HFFc6 (cell line): ENCODE results near the gene AATK. TPM values are rescaled to one million over a fixed set of nuclear protein-coding genes. Genes with fewer than 3 reads are reported as not detected.

Experiments used
- DNase-seq: peaks from one replicate; pipeline ENCODE4 v3.0.0-alpha.2; 2018
- H3K27ac Mint-ChIP-seq: 2 replicates; pipeline ENCODE4 v1.8.0; 2020; ENCODE audit warnings: mild to moderate bottlenecking, mixed read lengths
- H3K27me3 Mint-ChIP-seq: 2 replicates; pipeline ENCODE4 v1.8.0; 2021; ENCODE audit warnings: mild to moderate bottlenecking, moderate library complexity, mixed read lengths; ENCODE audit not compliant: insufficient read depth
- H3K36me3 Mint-ChIP-seq: 2 replicates; pipeline ENCODE4 v1.8.0; 2021; ENCODE audit warnings: low read depth, mixed read lengths
- H3K4me1 Mint-ChIP-seq: 2 replicates; pipeline ENCODE4 v1.8.0; 2020; ENCODE audit warnings: low read depth, mixed read lengths
- H3K4me3 Mint-ChIP-seq: 2 replicates; pipeline ENCODE4 v1.8.0; 2020; ENCODE audit warnings: mild to moderate bottlenecking, moderate library complexity, mixed read lengths
- H3K9me3 Mint-ChIP-seq: 2 replicates; pipeline ENCODE4 v1.8.0; 2020; ENCODE audit warnings: mild to moderate bottlenecking, mixed read lengths
- total RNA-seq, 6 experiments: library from RNA; stranded (reverse); fragmentation: NEBNext Ultra II Directional; extraction: Animal tissue kit (Norgen Biotek cat#: 25700); gene quantifications; 2 replicates in 1 of 6; 3 replicates in 5 of 6; pipeline ENCODE4 v1.2.3, GENCODE V29; 2021
- TF ChIP-seq, protein P1 (sequence below): fragments of 200-600 bp; sonication (generic); IDR thresholded peaks from 2 replicates; pipeline ENCODE4 v1.5.0; 2021; ENCODE audit warnings: antibody characterized with exemption, mild to moderate bottlenecking

The AATK gene
- total RNA-seq, 6 experiments from 2014 or later: 0.15 to 0.59 (median 0.38) TPM

DNA sequence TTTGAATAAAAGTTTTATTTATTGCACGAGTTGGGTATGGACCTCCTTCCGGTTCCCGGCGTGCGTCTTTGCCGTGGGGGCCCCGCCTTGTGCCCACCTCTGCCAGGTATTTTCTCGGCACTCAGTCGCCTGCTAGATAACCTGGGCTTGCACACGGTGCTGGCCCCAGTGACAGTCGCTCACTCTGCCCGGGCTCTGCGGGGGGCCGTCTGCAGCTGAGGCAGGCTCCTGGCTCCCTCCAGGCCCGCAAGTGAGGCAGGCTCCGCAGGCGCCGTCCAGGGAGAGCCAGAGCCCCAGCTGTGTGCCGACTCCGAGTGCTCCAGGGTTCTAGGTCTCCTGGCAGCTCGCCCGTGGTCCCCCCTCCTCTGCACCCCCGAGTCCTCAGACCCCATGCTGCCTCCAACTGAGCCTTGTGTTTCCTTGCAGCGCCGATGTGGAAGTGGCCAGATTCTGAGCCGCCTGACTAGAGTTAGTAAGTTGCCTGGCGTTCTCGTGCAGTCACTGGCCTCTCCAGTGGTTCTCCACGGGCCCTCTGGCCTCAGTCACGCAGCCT, 55.5 kb downstream of the AATK start:
- no peaks in the 10 kb centered on the region for H3K36me3 Mint-ChIP-seq
- no peaks in the 10 kb centered on the region for H3K9me3 Mint-ChIP-seq
- TF ChIP-seq, protein P1, sequence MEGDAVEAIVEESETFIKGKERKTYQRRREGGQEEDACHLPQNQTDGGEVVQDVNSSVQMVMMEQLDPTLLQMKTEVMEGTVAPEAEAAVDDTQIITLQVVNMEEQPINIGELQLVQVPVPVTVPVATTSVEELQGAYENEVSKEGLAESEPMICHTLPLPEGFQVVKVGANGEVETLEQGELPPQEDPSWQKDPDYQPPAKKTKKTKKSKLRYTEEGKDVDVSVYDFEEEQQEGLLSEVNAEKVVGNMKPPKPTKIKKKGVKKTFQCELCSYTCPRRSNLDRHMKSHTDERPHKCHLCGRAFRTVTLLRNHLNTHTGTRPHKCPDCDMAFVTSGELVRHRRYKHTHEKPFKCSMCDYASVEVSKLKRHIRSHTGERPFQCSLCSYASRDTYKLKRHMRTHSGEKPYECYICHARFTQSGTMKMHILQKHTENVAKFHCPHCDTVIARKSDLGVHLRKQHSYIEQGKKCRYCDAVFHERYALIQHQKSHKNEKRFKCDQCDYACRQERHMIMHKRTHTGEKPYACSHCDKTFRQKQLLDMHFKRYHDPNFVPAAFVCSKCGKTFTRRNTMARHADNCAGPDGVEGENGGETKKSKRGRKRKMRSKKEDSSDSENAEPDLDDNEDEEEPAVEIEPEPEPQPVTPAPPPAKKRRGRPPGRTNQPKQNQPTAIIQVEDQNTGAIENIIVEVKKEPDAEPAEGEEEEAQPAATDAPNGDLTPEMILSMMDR: no peak
- no peak overlapping the region for H3K27ac Mint-ChIP-seq
- no peak for DNase-seq
- peaks cover 4% of the 10 kb centered on the region; the same call in 1 of the 2 replicates for H3K27me3 Mint-ChIP-seq
- no peaks in the 10 kb centered on the region for H3K4me1 Mint-ChIP-seq
- H3K4me3 Mint-ChIP-seq: no peak overlapping the region

DNA sequence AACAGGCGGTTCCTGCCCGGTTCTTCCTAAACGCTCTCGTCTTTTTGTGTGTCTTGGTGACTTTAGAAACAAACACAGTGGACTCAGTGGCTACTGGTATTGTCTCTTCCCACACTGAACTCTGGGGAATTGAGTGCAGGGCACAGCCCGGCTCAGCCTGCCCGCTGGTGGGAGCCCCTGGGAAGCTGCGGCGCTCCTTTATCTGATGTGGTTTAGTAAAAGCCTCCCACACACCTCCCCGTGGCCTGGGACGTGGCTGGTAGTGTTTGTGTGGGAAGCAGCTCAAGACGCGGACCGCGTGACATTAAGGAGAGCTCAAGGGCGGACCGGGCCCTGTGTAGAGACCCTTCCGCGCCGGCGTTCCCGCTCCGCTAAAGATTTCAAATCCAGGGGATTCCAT, 56.1 kb downstream of the AATK start:
- no peak for DNase-seq
- H3K9me3 Mint-ChIP-seq: no peaks in the 10 kb centered on the region
- TF ChIP-seq, protein P1: no peak
- H3K27me3 Mint-ChIP-seq: peaks cover 4% of the 10 kb centered on the region; the same call in 1 of the 2 replicates
- no peaks in the 10 kb centered on the region for H3K4me1 Mint-ChIP-seq
- no peaks in the 10 kb centered on the region for H3K36me3 Mint-ChIP-seq
- H3K27ac Mint-ChIP-seq: no peak overlapping the region
- no peak overlapping the region for H3K4me3 Mint-ChIP-seq

DNA sequence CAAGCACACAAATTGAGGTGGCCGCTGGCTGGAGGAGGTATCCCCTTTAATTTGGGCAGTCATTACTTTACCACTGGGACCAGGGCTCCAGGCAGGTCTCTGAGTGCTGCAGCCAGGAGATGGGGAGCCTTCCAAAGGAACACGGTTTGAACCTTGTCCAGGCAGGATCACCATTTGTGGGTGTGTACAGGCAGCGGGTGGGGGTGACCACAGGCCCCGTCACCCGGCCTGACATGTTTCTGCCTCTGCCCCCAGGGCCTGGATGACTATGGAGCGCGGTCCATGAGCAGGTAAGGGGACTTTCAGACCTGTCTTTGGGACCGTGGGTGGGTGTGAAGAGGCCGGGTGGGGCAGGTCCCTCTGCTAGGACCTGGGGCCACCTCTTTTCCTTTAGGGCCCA, 57.8 kb downstream of the AATK start:
- no peak overlapping the region for H3K4me3 Mint-ChIP-seq
- no peak for DNase-seq
- TF ChIP-seq, protein P1: no peak
- no peak overlapping the region for H3K27ac Mint-ChIP-seq
- no peaks in the 10 kb centered on the region for H3K36me3 Mint-ChIP-seq
- H3K27me3 Mint-ChIP-seq: peaks cover 4% of the 10 kb centered on the region; the same call in 1 of the 2 replicates
- H3K4me1 Mint-ChIP-seq: no peaks in the 10 kb centered on the region
- no peaks in the 10 kb centered on the region for H3K9me3 Mint-ChIP-seq

DNA sequence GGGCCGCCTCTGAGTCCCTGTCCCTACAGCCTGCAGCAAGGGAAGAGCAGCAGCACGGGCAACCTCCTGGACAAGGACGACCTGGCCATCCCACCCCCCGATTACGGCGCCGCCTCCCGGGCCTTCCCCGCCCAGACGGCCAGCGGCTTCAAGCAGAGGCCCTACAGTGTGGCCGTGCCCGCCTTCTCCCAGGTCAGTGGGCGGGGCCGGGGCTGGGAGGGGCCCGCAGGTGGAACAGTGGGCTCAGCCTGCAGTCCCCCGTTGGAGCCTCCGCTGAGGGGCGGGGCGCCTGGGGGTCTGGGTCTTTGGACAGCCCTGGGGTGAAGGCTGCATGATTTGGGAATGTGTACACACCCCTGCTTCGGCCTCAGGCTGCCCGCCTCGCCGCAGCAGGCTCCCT, 59.3 kb downstream of the AATK start:
- Mint-ChIP-seq H3K4me3 (no peak overlapping the region), H3K27ac (no peak overlapping the region), H3K4me1 (no peaks in the 10 kb centered on the region), H3K36me3 (no peaks in the 10 kb centered on the region), H3K27me3 (peaks cover 4% of the 10 kb centered on the region; the same call in 1 of the 2 replicates), H3K9me3 (no peaks in the 10 kb centered on the region)
- TF ChIP-seq, protein P1: no peak
- no peak for DNase-seq

DNA sequence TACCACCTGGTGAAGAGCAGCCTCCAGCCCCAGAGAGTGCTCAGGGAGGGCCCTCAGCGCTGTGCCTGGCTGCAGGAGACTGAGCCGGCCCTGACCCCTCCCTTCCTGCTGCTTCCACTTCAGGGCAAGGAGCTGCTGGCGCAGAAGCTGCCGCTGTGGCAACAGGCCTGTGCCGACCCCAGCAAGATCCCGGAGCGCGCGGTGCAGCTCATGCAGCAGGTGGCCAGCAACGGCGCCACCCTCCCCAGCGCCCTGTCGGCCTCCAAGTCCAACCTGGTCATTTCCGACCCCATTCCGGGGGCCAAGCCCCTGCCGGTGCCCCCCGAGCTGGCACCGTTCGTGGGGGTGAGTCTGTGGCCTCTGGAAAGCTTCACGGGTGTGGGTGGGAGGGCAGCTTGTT, 62.6 kb downstream of the AATK start:
- H3K36me3 Mint-ChIP-seq: no peaks in the 10 kb centered on the region
- H3K27ac Mint-ChIP-seq: no peak overlapping the region
- peaks cover 4% of the 10 kb centered on the region; the same call in 1 of the 2 replicates for H3K27me3 Mint-ChIP-seq
- peaks cover 2% of the 10 kb centered on the region; the same call in 1 of the 2 replicates for H3K4me1 Mint-ChIP-seq
- H3K4me3 Mint-ChIP-seq: no peak overlapping the region
- H3K9me3 Mint-ChIP-seq: no peaks in the 10 kb centered on the region
- no peak for DNase-seq
- TF ChIP-seq, protein P1: no peak
